Right renal pelvis (tissue), 4 donors: ENCODE data around the gene MPV17L. TPM values are rescaled to one million over a fixed set of nuclear protein-coding genes. Genes with fewer than 3 reads are reported as not detected.
A peak's percentile ranks its signal among the peaks of the same experiment; 100 is the strongest.
"Not testable (repeated sequence)": the region's sequence is repeated elsewhere in the genome, so short reads cannot be mapped to it uniquely, and the experiment has no call there.

Source experiments
- DNase-seq, 4 donors: peaks; one replicate each; pipeline ENCODE4 v3.0.0-alpha.2; 2013; ENCODE audit warnings: low read depth in 4 of 4, low spot score in 3 of 4, missing footprints in 1 of 4
- polyA plus RNA-seq, 4 donors: library from polyadenylated mRNA; unstranded; fragments of 120-200 nt; gene quantifications; one replicate each; pipeline ENCODE4 v1.2.1, GENCODE V29; 2013; ENCODE audit not compliant: insufficient read length in 4 of 4

Gene MPV17L
- 10 to 100 TPM in 1 of 4 donors, 1 to 10 TPM in 3; 8.7 to 10.8 (median 9.4) TPM for polyA plus RNA-seq

DNA sequence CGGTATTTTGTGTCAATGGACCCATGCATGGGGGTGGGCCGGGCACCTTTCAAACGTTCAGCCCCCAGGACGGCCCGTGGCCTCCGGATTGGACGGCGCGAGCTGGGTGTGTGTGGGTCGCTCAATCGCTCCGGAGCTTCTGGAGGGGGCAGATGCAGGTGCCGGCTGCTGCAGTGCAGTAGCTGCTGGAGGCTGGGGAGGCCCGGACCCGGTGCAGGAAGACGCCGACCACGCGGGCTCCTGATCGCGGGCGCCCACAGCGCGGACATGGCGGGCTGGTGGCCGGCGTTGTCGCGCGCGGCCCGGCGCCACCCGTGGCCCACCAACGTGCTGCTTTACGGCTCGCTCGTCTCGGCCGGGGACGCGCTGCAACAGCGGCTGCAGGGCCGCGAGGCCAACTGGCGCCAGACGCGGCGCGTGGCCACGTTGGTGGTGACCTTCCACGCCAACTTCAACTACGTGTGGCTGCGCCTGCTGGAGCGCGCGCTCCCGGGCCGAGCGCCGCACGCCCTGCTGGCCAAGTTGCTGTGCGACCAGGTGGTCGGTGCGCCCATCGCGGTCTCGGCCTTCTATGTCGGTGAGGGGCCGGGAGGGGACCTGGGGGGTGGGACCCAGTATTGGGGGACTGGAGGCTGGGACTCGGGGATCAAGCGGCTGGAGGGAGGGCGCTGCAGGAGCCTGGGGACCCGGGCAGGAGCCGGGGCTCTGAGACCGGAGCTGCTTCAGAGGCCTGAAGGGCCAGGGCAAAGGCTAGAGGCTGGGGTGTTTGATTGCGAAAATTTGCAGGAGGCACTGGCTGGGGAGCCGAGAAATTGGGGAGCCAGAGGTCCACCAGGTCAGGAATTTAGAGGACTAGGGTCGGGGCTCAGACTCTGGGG, at the start of gene MPV17L:
TSS of gene MPV17L (plus strand) at position 124 of the 878 bp plus-strand sequence. CDS start at position 268, 144 bp downstream.
- peak in 1 of 4 donors; percentile 38 for DNase-seq

DNA sequence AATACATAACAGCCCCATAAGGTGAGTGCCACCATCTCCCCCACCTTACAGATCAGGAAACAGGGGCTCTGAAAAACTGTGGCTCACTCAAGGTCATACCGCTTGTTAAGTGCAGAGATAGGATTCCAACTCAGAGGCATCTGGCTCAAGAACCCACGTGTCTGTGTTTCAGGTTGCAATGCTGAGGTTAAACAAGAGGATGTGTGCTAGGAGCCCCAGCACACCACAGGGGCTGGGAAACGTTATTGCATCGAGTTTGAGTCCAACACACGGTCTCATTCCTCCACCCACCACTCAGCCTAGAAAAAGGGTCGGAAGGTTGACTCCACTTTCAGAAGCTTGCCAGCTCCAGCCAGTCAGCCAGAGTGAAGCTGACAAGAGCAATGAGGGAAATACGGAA, 46.8 kb upstream of the MPV17L start:
- DNase-seq, result not testable (repeated sequence)

DNA sequence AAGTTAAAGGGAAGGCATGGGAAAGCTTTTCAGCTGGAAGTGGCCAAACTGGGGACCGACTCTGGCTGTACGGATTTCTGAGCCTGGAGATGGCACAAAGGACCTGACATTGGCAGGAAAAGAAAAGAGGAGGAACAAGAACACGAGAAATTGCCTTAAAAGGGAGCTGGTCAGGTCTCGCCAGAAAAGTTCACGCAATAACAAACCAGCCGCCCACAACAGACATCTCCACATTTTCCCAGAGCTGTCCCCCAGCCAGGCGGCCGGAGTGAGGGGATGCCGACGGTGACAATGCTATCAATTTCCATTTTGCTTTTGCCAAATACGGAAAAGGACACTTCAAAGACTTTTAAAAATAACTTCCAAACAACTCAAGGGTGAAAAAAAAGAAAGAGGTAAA, 44.3 kb upstream of the MPV17L start:
- not testable (repeated sequence) for DNase-seq

DNA sequence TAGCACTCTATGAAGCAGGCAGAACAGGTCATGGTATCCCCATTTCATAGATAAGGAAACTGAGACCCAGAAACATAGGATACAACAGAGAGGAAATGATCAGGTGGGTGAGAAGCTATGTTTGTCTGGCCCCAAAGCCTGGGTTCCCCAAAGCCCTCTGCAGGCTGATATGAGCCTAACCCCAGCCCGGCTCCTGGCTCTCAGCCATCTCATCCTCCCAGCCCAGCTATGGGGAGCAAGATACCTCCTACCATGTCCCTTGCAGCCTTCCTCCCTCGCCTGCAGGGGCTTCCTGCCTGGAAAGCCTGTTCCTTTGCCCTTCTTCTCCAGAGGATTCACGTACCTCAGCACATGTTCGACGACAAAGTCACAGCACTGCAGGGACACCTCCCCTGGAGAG, 43.8 kb upstream of the MPV17L start:
- not testable (repeated sequence) for DNase-seq

DNA sequence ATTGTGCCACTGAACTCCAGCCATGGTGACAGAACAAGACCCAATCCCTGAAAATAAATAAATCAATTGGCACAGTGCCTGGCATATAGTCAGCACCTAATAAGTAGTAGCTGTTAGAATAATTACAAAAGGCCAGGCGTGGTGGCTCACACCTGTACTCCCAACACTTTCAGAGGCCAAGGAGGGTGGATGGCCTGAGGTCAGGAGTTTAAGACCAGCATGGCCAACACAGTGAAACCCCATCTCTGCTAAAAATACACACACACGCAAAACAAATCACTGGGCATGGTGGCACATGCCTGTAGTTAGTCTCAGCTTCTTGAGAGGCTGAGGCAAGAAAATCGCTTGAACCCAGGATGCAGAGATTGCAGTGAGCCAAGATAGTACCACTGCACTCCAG, 42.7 kb upstream of the MPV17L start:
- DNase-seq, result not testable (repeated sequence)

DNA sequence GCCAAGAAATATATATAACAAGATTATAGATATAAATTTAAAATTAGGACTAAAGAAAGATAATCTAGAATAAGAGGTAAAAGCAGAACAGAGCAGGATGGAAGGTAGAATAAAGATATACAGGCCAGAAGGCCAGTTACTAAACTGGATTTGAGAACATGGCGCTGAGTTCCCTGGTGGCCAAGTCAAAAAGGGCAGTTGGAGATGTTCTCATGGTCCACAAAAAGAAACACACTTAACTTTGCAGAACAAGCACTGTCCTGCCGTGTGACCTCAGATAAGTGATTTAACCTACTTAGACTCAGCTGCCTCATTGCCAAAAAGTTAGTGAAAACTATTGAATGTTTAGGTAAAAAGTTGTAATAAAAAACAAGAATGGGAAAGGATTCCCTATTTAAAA, 40.7 kb upstream of the MPV17L start:
- DNase-seq, result not testable (repeated sequence)

DNA sequence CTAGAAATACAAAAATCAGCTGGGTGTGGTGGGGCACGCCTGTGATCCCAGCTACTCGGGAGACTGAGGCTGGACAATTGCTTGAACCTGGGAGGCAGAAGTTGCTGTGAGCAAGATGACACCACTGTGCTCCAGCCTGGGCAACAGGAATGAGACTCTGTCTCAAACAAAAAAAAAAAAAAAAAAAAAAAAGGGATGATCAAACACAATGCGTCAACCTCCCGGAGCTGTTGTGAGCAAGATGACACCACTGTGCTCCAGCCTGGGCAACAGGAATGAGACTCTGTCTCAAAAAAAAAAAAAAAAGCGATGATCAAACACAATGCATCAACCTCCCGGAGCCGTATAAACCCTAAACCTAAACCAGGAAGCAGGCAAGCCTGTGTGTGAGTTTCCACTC, 38.1 kb upstream of the MPV17L start:
- not testable (repeated sequence) for DNase-seq

DNA sequence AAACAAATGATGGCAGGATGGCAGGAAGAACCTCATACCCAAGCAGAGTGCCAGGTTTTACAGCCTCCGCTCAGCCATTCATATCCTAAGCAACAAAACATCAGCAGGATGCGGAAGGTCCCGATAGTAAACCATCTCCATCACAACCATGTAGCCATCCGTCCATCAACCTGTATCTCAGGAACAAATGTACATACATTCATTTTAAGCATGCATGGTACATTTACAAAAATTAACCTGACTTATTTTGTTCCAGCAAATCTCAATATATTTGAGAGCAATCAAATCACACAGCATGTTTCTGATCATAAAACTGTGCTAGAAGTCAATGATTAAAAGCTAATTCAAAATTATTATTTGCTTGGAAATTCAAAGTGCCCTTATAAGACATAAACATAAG, 17.4 kb upstream of the MPV17L start, which contains the start of gene NPIPA5:
TSS of gene NPIPA5 (minus strand) at position 101 of the 400 bp plus-strand sequence. CDS start at position 101, 0 bp downstream.
- not testable (repeated sequence) for DNase-seq

DNA sequence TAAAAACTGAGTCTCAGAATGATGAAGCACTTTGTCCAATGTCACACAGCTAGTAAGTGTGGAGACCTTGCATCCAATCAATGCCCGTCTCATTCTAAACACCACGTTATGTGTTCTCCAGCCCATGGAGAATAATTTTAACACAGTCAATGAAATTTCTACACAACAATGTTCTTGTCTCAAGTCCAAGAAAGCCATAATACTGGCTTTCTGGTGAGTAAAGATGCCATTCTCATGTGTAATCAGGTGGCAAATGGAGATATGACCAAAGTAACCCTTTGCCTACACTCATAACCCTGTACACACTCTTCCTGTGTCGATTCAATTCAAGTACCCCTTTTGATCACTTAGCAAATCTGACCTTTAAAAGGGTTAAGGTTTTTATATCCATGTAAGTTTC, 12.7 kb upstream of the MPV17L start:
- not testable (repeated sequence) for DNase-seq

DNA sequence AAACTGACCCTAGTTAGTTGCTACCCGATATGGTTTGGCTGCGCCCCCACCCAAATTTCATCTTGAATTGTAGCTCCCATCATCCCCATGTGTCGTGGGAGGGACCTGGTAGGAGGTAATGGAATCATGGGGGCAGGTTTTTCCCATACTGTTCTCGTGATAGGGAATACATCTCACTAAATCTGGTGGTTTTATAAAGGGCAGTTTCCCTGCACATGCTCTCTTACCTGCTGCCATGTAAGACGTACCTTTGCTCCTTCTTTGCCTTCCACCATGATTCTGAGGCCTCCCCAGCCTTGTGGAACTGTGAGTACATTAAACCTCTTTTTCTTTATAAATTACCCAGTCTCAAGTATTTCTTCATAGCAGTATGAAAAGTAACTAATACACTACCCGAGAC, 7.5 kb upstream of the MPV17L start:
- DNase-seq, result not testable (repeated sequence)

DNA sequence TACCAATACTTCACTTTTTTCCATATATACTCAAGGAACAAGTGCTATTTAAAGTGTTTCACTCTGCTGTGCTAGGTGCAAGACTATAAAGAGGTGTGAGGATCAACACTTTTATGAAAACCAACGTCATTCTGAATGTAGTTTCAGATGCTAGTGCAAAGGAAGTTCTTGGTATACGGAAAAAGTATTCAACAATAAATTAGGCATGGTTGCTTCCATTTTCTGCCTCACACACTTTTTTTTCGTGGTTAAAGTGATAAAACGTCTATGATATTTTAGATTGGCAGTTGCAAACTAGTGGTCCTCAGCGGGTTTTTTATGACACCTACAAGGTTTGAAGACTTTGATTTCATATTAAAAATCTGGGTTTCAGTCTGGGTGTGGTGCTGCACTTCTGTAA, 5.6 kb upstream of the MPV17L start:
- not testable (repeated sequence) for DNase-seq

DNA sequence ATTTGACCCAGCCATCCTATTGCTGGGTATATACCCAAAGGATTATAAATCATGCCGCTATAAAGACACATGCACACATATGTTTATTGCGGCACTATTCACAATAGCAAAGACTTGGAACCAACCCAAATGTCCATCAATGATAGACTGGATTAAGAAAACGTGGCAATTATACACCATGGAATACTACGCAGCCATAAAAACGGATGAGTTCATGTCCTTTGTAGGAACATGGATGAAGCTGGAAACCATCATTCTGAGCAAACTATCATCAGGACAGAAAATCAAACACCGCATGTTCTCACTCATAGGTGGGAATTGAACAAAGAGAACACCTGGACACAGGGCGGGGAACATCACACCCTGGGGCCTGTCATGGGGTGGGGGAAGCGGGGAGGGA, 2.5 kb upstream of the MPV17L start:
- DNase-seq, result not testable (repeated sequence)

DNA sequence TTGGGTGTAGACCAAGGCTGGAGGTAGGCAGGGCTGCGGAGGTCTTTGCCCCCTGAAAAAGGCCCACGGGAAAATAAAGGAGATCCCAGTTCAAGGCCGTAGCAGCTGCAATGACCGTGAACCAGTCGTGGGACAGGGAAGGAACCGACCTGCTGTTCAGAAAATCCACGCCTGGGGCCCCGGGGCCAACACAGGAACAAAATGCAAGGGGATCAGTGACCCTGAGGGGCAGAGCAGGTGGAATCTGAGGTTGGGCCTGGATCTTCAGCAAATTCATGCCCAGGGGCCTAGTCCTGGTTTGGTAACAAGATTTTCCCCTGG, 915 bp downstream of the MPV17L start:
- DNase-seq, result not testable (repeated sequence)

DNA sequence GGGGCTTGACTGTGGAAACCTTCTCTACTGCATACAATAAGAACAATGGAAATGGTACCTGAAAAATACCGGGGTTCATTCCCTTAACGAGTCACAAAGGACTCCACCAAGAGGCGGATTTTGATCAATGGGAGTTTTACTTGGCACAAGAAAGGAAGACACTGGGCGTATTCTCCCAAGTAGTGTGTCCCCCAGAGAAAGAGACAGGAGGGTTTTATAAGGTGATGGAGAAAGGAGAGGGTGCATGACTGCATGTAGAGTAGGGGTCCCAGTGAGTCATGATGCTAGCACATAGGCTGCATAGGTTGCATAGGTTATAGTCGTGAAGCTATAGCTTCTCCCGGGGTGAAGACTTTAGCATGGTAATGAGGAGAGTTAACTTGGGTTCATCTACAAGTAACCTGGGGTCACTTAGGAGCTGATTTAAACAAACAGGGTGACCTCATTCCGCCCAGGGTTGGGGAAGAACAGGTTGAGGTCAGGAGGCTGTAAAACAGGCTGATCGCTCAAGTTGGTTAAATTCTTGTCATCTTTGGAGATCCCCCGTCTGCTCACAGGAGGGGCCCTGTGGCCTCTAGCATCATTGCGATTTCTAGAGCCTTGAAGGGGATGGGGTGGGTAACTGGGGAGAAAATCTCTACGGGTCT, 1.5 kb downstream of the MPV17L start:
- DNase-seq, result no peak

DNA sequence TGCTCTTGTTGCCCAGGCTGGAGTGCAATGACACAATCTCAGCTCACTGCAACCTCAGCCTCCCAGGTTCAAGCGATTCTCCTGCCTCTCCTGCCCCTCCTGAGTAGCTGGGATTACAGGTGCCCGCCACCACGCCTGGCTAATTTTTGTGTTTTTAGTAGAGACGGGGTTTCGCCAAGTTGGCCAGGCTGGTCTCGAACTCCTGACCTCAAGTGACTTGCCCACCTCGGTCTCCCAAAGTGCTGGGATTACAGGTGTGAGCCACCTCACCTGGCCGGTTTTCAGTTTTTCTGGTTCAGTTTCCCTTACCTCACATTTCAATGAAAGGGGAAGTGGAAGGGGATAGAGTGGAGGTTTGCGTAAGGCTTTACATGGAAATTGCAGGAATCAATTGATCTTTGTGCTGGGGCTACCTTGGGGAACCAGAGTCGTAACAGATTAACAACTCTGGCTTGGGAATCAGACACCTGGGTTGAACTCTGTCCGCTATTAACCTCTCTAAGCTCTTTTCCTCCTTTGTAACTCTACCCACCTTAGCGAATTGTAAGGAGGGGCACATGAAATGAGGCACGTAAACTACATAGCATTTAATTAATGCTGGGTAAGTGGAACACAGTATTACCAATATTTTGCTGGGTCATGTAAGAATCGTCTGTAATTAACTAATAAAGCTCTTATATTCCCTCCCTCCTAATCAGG, 3.2 kb downstream of the MPV17L start:
- DNase-seq, result no peak

DNA sequence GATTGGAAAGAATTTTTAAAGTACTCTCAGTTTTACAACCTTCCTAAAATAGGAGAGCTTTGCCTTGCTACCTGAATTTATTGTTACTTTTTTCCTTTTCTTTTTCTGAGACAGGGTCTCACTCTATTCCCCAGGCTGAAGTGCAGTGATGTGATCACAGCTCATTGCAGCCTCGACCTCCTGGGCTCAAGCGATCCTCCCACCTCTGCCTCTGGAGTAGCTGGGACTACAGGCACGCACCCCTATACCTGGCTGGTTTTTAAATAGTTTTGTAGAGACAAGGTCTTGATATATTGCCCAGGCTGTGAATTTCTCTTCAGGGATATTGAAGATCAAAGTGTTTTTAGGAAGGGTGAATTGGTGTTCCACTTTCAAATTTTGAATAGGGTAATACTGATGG, 3.8 kb downstream of the MPV17L start:
- no peak for DNase-seq

DNA sequence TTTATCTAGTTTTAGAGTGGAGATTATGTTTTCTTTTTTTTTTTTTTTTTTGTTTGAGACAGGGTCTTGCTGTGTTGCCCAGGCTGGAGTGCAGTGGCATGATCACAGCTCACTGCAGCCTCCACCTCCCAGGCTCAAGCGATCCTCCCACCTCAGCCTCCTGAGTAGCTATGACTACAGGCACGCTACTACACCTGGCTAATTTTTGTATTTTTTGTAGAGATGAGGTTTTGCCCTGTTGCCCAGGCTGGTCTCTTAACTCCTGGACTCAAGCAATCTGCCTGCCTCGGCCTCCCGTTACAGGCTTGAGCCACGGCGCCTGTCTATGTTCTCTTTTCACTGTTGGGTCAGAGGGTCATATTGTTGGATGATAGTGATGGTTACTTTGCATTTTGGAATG, 4.8 kb downstream of the MPV17L start:
- DNase-seq, result not testable (repeated sequence)

DNA sequence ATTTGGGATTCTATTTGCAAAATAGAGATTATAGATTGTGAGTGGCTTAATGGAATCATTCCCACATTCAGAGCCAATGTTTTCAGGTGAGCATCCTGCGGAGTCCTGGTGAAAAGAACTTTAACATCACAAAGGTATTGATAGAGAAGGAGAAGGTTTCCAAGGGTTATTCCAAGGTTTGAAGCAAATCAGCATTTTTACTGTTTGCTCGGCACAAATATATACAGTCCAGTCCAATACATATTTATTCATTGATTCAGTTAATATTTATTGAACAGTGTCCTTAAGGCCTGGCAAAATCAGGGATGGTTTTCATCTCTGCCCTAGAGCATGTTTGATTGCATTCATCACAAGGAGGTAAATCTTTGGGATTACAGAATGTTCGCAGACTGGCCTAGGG, 6.4 kb downstream of the MPV17L start:
- DNase-seq, result no peak

DNA sequence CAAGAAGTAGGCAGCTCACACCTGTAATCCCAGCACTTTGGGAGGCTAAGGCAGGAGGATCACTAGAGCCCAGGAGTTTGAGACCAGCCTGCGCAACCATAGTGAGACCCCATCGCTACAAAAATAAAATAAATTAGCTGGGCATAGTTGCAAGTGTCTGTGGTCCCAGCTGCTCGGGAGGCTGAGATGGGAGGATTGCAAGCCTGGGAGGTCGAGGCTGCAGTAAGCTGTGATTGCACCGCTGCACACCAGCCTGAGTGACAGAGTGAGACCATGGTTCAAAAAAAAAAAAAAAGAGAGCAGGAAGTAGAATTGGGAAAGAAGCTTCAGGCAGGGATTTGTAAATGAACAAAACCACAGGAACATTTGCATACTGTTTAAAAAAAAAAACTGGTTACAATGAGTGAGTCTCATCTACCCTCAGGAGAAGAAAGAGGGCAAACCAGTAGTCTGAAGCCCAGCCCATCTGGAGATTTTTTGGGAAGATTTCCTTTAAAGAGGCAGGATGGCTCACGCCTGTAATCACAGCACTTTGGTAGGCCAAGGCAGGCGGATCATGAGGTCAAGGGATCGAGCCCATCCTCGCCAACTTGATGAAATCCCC, 7.9 kb downstream of the MPV17L start:
- DNase-seq, result no peak

DNA sequence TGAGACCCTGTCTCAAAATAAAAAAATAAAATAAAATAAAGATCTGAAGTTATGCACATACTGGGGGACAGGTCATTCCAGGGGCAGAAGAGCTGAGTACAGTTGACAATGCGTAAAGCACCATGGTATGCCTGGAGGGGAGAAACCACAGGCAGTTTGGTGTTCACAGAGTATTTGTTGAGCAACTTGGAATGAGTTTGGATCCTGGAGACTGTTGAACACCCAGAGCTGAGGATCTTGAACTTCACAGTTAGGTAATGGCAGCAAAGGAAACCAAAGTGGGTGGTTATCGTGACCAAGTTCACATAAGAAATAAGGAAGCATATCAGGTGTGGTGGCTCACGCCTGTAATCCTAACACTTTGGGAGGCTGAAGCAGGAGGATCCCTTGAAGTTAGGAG, 8.5 kb downstream of the MPV17L start:
- DNase-seq, result not testable (repeated sequence)

DNA sequence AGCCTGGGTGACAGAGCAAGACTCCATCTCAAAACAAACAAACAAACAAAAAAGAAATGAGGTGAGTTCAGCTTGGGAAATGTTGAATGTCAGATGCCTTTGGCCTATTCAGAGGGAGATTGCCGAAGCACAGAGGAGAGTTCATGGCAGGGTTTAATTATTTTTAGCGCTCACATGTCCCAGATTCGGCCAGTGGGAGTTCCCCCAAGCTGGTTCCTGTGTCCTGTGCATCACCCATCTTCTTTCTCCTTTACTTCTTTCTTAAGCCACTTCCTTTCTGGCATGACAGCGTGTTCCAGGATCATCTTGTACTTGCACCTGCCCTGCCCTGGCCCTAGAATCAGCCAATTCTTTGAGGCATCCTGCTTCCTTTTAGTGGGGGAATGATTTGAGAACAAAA, 9.2 kb downstream of the MPV17L start:
- DNase-seq, result no peak
